Stimulated activated CD4-positive, alpha-beta T cell treated with anti-CD3 and anti-CD28 coated beads, Interleukin-2, amount 100 ng/mL, for 4 hours (primary cell): ENCODE measurements around the gene TOP1.
"Not testable (repeated sequence)": the region's sequence is repeated elsewhere in the genome, so short reads cannot be mapped to it uniquely, and the experiment has no call there.

Experiments used
- DNase-seq: peaks from one replicate; pipeline ENCODE4 v3.0.0-alpha.2; 2020; ENCODE audit warnings: low read depth

Gene TOP1

DNA sequence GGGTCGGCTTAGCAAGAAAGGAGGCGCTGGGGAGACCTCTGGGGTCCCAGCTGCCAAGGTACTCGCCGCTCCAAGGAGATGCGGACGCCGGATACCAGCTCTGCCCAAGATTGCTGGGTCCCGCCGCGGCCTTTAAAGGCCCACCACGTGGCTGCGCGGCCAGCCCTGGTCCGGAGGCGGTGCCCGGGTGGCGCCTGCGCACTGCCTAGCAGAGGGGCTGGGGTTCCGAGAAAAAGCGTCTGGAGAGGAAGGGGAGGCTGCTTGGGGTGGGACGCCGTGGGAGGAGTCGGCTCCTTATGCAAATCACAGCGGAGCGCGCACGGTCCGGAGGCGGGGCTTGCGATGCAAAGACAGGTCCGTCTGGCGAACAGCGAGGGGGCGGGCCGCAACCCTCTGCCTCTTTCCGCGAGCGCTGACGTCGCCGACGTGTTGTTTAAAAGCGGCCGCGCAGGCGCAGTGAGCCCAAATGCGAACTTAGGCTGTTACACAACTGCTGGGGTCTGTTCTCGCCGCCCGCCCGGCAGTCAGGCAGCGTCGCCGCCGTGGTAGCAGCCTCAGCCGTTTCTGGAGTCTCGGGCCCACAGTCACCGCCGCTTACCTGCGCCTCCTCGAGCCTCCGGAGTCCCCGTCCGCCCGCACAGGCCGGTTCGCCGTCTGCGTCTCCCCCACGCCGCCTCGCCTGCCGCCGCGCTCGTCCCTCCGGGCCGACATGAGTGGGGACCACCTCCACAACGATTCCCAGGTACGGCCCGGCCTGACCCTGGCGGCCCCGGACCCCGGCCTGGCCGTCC, at the start of gene TOP1:
Gene TOP1, plus strand, starts transcription at position 464 of the 791 bp plus-strand sequence. Its CDS starts 246 bp downstream, at position 710.
- DNase-seq = peak; percentile 100

DNA sequence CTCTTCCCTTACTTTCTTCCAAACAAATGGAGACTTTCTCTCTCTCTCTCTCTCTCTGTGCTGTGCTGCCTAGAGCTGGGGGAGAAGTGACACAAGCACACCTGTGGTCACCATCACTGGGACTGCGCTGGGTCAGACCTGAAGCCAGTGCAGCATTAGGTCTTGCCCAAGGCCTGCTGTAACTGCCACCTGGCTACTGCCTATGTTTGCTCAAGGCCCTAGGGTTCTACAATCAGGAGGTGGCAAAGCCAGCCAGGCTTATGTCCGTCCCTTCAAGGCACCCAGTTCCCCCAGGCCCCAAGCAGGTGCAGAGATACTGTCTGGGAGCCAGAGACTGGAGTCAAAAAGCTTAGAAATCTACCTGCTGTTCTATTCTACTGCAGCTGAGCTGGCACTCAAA, 49.4 kb upstream of the TOP1 start:
- DNase-seq = no peak

DNA sequence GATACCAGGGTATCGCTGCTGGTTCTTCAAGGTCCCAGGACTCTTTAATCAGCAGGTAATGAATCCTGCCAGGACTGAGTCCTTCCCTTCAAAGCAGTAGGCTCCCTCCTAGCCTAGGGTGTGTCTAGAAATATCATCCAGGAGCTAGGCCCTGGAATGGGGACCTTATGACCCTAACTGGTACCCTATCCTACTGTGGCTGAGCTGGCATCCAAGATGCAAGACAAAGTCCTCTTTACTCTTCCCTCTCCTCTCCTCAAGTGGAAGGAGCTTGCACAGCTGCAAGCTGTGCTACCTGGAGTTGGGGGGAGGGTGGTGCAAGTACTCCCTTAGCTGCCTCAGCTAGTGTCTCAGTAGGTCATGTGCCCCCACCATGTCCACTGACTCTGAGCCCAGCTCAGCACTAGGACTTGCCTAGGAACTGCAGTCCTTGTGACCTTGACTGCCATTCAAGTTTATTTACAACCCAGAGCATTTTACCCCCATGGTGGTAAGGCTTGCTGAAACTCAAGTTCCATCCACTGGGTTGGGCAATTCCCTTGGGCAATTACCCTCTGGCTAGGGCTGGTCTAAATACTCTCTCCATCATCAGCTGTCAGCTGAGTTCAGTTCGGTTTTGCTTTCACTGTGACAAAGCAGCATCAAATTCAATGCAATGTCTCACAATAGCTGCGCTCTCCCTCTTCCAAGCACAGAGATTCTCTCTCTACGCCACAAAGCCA, 48.4 kb upstream of the TOP1 start:
- DNase-seq = no peak

DNA sequence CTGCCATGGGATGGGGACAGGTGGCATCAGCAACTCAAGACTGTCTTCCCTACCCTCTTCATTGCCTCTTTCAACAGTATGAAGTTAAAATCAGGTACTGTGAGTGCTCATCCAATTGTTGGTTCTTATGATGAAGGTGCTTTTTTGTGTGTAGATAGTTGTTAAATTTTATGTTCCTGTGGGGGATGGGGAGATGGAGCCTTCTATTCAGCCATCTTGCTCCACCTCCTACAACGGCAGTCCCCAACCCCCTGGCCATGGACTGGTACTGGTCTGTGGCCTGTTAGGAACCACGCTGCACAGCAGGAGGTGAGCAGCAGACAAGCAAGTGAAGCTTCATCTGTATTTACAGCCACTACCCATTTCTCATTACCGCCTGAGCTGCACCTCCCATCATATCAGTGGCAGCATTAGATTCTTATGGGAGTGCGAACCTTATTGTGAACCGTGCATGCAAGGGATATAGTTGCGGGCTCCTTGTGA, 47.8 kb upstream of the TOP1 start:
- no peak for DNase-seq

DNA sequence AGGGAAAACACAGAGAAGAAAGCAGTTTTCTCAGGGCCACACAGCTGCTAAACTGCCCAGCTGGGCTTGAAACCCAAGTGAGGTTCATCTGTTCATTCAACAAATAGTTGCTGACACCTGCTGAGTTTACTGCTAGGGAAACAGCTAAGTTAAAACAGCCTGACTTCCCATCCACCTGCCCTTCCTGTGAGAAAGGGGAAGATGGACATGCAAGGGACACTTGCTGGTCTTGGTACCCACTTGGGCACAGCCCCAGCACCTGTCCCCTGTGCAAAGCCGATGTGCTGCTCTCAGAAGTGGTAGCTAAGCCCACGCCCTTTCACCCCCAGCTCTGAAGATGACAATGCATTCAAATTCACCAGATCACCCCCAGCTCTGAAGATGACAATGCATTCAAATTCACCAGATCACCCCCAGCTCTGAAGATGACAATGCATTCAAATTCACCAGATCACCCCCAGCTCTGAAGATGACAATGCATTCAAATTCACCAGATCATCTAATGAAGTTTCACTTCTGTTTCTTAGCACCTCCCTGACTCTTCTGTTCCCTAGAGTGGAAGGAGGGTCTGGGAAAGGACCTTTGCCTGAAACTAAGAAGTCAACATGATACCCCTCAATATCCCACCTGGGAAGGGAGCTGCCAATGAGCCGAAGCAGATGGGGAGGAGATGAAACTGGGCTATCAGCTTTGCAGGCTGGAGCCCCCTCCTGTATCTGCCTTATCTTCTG, 46.0 kb upstream of the TOP1 start:
- no peak for DNase-seq

DNA sequence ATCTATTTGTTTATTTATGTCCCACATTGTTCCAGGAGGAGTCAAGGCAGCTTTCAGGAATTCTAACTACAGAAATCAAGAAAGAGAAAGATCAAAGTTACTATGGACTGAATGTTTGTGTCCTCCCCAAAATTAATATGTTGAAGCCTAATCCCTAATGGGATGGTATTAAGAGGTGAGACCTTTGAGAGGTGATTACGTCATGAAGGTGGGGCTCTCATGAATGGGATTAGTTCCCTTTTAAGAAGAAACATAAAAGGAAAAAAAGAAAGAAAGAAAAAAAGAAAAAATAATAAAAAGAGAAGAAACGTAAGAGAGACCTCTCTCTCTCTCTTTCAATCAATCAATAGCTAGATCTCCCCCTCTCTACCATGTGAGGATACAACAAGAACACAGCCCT, 44.7 kb upstream of the TOP1 start:
- DNase-seq = no peak

DNA sequence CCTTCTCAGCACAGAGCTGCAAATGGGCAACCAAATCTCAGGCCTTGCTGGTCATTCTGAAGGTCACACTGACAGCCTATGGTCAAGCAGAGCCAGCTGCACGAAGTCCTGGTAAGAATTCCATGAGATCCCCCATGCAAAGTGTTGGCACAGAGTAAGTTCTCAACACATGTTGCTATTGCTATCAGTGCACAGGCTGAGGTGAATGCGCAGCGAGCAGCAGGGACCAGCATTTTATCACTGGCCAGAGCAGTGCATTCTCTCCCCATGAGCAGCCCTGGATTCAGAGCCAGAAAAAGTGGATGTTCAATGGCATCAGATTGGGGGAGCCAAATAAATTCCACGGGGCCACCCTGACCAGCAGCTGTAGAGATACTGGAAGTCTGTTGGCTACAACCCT, 44.1 kb upstream of the TOP1 start:
- no peak for DNase-seq

DNA sequence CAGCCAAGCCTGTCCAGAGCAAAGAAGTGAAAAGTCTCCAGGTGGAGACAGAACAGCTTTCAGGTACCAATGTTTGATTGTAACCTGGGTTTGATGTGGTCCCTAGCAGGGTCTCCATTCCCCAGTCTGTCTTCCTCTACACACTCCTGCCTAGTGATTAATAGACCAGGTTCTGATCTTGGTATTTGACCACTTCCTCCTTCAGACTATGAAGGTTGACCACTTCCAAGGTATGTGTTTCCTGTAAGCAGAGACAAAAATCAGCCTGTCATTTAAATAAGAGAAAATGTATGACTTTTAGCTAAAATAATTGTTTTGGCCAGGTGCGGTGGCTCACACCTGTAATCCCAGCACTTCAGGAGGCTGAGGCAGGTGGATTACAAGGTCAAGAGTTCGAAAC, 41.8 kb upstream of the TOP1 start:
- no peak for DNase-seq

DNA sequence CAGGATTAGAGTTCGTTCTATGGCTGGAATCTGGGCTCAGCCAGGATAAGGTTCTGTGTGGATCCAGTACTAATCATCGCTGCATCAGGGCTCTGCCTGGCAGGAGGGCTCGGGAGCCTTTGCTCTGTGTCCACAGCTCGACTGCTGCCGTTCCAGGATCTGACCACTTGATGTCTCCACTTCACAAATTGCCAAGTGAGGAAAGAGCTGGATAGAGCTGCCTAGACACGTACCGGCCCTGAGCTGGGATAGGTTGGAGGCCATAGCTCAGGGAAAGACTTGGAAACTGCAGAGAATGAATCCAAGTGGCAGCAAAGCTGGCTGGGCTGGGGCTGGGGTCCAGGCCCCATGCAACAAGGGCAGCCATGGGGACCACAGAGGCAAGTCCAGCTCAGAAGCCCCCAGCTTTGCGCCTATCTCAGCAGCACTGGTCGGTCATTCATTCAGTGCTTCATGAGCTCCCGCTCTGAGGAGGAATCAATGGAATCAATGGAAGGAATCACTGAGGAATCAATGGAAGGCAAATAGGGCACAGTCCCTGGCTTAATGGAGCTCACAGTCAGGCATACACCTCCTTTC, 38.0 kb upstream of the TOP1 start:
- DNase-seq = peak; percentile 66

DNA sequence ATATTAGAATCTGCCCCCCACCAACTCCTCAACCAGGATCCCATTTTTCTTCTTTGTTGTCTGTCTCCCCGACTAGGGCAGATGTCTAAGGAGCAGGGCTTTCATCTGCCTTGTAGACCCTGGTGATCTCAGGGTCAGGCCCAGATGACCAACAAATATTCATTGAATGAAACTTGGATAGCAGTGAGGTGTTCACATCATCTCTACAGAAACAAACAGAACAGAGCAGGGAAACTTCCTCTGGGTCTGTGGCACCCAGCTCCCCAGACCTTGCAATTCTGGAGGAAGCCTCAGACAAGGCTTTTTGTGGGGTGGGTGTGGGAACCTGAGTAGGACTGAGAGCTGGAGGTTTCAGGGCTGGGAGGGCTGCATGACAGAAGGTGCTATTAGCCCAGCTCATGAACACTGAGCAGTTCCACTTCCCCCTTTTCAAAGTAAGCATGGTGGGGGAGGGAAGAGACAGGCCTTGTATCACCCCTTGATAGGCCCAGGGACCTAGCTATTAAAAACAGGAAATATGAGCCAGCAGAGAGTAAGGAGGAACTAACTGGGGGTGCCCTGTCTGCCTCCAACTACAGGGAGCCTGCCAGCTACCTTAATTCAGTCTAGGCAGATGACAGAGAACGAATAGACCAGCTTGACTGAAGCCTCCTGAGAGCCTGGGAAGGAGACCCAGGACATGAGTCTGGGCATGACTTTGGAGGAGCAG, 37.3 kb upstream of the TOP1 start:
- DNase-seq = no peak

DNA sequence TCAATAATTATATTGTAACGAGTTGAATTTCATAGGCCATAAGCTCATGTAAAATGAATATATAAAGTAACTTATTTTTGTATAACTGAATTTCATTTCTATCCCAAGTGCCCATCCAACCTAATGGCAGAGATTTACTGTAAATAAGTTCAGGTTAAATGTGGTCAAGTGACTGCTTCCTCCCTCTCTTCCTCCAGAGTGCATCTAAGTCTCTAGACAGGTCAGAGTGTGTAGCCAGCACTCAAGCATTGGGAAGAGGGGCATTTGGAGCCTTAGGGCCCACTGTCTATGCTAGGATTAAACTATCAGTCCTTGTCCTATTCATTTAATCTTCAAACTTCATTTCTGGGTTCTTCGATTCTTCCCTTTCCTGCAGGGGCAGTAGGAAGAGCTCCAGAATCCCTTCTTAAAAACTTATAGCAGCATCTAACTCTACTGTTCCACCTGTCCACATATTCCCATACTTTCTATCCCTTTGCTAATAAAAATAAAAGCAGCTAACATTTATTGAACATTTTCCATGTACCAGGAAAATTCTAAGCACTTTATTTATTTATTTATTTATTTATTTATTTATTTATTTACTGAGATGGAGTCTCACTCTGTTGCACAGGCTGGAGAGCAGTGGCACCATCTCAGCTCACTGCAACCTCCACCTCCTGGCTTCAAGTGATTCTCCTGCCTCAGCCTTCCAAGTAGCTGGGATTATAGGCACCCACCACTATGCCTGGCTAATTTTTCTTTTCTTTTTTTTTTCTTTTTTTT, 36.1 kb upstream of the TOP1 start:
- DNase-seq = no peak

DNA sequence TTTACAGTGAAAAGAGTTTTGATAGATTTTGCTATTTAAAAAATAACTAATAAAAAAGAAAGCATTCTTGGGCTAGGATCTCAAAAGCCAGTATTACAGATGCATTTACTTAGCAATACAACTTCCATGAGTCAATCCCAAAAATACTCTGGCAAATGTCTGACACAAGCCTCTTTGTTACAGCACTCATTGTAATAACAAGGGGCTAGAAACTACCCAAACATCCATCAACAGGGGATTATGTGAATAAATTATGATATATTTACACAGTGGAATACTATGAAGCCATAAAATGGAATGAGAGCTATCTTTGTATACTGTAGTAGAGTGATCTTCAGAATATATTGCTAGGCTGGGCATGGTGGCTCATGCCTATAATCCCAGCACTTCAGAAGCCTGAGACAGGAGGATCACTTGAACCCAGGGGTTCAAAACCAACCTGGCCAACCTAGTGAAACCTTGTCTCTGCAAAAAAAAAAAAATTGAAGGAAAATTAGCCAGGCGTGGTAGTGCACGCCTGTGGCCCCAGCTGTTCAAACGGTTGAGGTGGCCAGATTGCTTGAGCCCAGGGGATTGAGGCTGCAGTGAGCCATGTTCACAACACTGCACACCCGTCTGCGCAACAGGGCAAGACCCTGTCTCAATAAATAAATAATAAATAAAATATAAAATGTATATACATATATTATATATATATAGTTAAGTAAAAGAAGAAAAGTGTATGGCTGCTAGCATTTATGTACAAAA, 34.7 kb upstream of the TOP1 start:
- no peak for DNase-seq

DNA sequence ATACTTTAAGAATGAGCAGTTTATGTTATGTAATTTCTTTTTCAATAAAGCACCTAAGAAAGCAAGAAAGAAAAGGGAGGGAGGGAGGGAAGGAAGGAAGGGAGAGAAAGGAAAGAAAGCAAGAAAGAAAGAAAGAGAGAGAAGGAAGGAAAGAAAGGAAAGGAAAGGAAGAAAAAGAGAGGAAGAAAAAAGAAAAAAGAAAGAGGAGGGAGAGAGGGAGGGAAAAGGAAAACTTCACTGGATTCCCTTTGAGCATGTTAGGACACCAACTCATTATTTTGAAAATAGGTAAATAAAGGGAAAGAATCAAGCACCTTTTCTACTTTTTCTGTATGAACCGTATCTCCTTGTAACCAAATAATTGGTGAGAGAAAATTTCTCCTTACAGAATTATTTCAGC, 32.3 kb upstream of the TOP1 start:
- DNase-seq = no peak

DNA sequence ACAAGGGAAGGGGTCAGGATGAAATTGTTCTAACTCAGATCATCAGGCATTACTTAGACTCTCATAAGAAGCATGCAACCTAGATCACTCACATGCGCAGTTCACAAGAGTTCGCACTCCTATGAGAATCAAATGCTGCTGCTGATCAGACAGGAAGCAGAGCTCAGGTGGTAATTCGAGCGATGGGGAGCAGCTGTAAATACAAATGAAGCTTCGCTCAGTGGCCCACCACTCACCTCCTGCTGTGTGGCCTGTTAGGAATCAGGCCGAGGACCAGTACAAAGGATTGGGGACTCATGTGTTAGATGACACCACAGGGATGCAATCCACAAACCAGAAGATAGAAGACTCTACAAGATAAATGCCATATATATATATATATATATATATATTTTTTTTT, 31.5 kb upstream of the TOP1 start:
- no peak for DNase-seq

DNA sequence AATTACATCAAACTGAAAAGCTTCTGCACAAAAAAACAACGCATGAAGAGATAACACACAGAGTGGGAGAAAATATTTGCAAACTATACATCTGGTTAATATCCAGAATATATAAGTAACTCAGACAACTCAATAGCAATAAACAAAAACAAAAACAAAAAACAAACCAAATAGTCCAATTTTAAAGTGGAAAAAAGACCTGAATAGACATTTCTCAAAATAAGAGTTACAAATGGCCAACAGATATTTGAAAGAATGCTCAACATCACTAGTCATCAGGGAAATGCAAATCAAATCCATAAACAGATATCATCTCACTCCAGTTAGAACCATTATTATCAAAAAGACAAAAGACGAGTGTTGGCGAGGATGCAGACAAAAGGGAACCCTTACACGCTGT, 28.8 kb upstream of the TOP1 start:
- no peak for DNase-seq

DNA sequence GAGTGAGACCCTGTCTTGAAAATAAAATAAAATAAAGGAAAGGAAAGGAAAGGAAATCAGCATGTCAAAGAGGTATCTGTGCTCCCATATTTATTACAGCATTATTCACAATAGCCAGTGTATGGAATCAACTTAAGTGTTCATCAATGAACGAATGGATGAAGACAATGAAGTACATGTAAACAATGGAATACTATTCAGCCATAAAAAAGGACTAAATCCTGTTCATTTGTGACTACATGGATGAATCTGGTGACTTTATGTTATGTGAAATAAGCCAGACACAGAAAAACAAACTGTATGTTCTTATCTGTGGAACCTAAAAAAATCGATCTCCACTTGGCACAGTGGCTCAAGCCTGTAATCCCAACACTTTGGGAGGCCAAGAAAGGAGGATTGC, 28.0 kb upstream of the TOP1 start:
- no peak for DNase-seq

DNA sequence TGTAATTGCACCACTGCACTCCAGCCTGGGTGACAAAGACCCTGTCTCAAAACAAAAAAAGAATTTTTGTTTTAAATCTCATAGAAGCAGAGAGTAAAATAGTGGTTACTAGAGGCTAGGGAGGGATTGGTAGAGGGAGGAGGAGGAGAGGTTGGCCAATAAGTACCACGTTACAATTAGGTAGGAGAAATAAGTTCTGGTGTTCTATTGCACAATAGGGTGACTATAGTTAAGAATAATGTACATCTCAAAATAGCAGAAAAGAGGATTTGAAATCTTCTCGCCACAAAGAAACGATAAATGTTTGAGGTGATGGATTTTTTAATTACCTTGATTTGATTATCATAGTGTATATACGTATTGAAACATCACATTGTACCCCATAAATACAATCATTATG, 27.1 kb upstream of the TOP1 start:
- no peak for DNase-seq

DNA sequence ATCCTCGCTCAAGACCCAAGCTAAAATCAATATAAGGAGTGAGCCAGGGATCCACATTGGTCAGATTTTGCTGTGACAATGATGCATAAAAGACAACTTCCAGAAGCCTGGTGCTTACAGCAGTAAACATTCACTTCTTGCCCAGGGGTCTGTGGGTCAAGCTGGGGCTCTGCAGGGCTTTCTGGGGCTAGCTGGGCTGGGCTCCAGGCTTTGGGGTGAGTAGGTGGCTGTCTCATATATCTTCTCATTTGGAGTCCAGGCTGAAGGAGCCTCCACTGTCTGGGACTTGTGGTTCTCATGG, 25.8 kb upstream of the TOP1 start:
- no peak for DNase-seq

DNA sequence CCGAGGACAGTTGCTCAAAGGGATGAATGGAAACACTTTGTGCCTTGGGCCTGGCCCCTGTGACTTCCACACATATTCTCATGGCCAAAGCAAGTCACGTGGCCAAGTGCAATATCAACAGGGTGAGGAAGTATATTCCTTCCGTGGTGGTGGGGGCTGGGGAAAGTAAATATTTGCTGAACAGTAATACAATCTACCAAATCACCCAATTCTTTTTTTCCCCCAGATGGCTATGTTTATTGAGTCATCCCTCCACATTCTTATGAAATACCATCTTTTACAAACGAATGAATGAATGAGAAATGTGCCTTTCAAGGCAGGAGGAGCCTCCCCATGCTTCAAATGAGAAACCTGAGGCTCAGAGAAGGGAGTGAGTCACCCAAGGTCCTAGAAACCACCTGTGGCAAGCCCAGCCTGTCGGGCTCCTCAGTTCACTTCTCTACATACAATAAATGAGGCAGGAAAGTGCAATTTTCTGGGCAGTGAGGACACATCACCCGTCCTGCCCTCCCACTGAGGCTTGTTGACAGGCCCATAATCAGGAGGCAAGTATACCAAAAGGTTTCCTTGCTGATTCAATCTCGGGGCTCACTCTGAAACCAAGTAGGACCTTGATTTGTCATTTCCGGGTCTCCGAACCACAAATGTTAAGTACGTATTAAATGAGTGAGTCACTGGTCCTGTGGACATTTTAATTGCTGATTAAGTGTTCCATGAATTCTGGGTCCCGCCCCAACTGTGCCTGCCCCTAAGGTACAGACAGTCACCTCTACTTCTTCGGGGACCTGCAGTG, 25.3 kb upstream of the TOP1 start:
- DNase-seq = peak; percentile 59

DNA sequence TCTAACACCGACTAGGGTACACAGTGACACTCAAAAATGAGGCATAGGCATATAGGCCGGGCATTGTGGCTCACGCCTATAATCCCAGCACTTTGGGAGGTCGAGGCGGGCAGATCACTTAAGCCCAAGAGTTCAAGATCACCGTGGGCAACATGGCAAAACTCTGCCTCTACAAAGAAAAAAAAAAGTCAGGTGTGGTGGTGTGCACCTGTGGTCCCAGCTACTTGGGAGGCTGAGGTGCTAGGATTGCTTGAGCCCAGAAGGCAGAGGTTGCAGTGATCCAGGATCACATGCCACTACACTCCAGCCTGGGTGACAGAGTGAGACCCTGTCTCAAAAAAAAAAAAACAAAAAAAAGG, 24.7 kb upstream of the TOP1 start:
- not testable (repeated sequence) for DNase-seq
